HepG2 (cell line): ENCODE results near the gene EXOC6B. TPM values are rescaled to one million over a fixed set of nuclear protein-coding genes. Genes with fewer than 3 reads are reported as not detected.
A peak's percentile ranks its signal among the peaks of the same experiment; 100 is the strongest.

Source experiments
- CBFB ChIP-seq: sonication (generic); formaldehyde crosslinking; IDR thresholded peaks from 2 replicates; pipeline ENCODE4 v1.4.0; 2020; ENCODE audit warnings: missing genetic modification reagents
- ELF1 ChIP-seq: sonication (generic); formaldehyde crosslinking; IDR thresholded peaks from 2 replicates; pipeline ENCODE4 v1.4.0; 2020; ENCODE audit warnings: missing genetic modification reagents
- FOXA1 ChIP-seq, 2 experiments: fragments of 450-650 bp in 1 of 2; sonication (generic) in 1 of 2; formaldehyde crosslinking in 1 of 2; IDR thresholded peaks; 2 replicates each; pipeline versions ENCODE4 v1.4.0 to v1.6.1; 2016 to 2020; ENCODE audit warnings: missing genetic modification reagents in 1 of 2
- GMEB1 ChIP-seq: sonication (generic); formaldehyde crosslinking; IDR thresholded peaks from 2 replicates; pipeline ENCODE4 v1.5.1; 2020; ENCODE audit warnings: missing genetic modification reagents, mild to moderate bottlenecking, borderline replicate concordance
- MAX ChIP-seq: IDR thresholded peaks from 2 replicates; pipeline ENCODE4 v1.6.1; 2012; ENCODE audit warnings: inconsistent platforms
- PRPF4 ChIP-seq: fragments of 200-400 bp; formaldehyde crosslinking; IDR thresholded peaks from 2 replicates; pipeline ENCODE4 v1.6.1; 2016; ENCODE audit warnings: low read length, low read depth; ENCODE audit not compliant: poor library complexity, severe bottlenecking
- SNRNP70 ChIP-seq: fragments of 200-400 bp; formaldehyde crosslinking; IDR thresholded peaks from 2 replicates; pipeline ENCODE4 v1.6.1; 2017; ENCODE audit warnings: mild to moderate bottlenecking, low read depth, low read length, moderate library complexity
- STAG1 ChIP-seq: sonication (generic); formaldehyde crosslinking; IDR thresholded peaks from 2 replicates; pipeline ENCODE4 v1.4.0; 2020; ENCODE audit warnings: missing genetic modification reagents
- ZBTB25 ChIP-seq: IDR thresholded peaks from 2 replicates; pipeline ENCODE4 v1.6.1; 2018; ENCODE audit warnings: missing genetic modification reagents
- ZBTB3 ChIP-seq: sonication (generic); formaldehyde crosslinking; IDR thresholded peaks from 2 replicates; pipeline ENCODE4 v1.4.0; 2020; ENCODE audit warnings: low read depth, mild to moderate bottlenecking, moderate library complexity, missing genetic modification reagents, borderline replicate concordance
- ZNF407 ChIP-seq: sonication (generic); formaldehyde crosslinking; IDR thresholded peaks from one replicate; pipeline ENCODE4 v1.5.1; 2020; ENCODE audit warnings: mild to moderate bottlenecking, missing genetic modification reagents; ENCODE audit errors: not compliant biosample characterization
- ZNF460 ChIP-seq: sonication (generic); formaldehyde crosslinking; IDR thresholded peaks from 2 replicates; pipeline ENCODE4 v1.5.1; 2020; ENCODE audit warnings: missing genetic modification reagents, mild to moderate bottlenecking, borderline replicate concordance
- ZSCAN5A ChIP-seq: sonication (generic); formaldehyde crosslinking; IDR thresholded peaks from 2 replicates; pipeline ENCODE4 v1.8.0; 2022; ENCODE audit warnings: mild to moderate bottlenecking, missing genetic modification reagents, borderline replicate concordance
- polyA plus RNA-seq, 8 experiments: library from polyadenylated mRNA; depleted of rRNA in 3 of 8; stranded (reverse) in 7 of 8; unstranded in 1 of 8; fragments of >200 nt; fragmentation: Illumina TruSeq in 4 of 8; extraction: Trizol in 4 of 8; gene quantifications; 2 replicates each; pipeline versions ENCODE4 v1.2.1 to v1.2.3, GENCODE V29; 2011 to 2016; ENCODE audit warnings: low read depth in 4 of 8, missing spikeins in 1 of 8, mixed read lengths in 1 of 8; ENCODE audit not compliant: insufficient read depth in 1 of 8
- total RNA-seq, 5 experiments: library from RNA; depleted of rRNA; stranded (reverse); fragments of >200 nt; fragmentation: Illumina TruSeq; extraction: Trizol; gene quantifications; 2 replicates each; pipeline ENCODE4 v1.2.3, GENCODE V29; 2016; ENCODE audit warnings: low read depth in 1 of 5

The EXOC6B gene
- total and polyA plus RNA-seq, 2 of the 13 experiments (the other 11 are each of a cell fraction or from before 2014, with no cell fraction given): 9.1 to 15.9 TPM

- TF ChIP-seq ZNF407 (CRISPR knock-in tag) (peak; percentile 76), CBFB (CRISPR knock-in tag) (peak; percentile 40; the same call in 1 of the 2 replicates), ZBTB3 (CRISPR knock-in tag) (no peak), GMEB1 (CRISPR knock-in tag) (peak; percentile 62; the same call in 1 of the 2 replicates), ELF1 (CRISPR knock-in tag) (peak; percentile 47; the same call in 1 of the 2 replicates), ZBTB25 (CRISPR knock-in tag) (peak; percentile 63; the same call in 1 of the 2 replicates), STAG1 (CRISPR knock-in tag) (peak; percentile 89), ZSCAN5A (peak; percentile 86), FOXA1 (IDR thresholded peaks at IDR 0.05) (no peak), FOXA1 (CRISPR knock-in tag; IDR thresholded peaks at IDR 0.05) (no peak), PRPF4 (no peak), SNRNP70 (no peak), ZNF460 (CRISPR knock-in tag) (no peak), MAX (peak; percentile 51)
Measured at GRCh38 chr2:72862239-72862988, 36.6 kb upstream of the EXOC6B start (continued).
